GM12878 (cell line): ENCODE data around the gene CCNYL1. TPM values are rescaled to one million over a fixed set of nuclear protein-coding genes. Genes with fewer than 3 reads are reported as not detected.

Experiments used
- ATAC-seq: fragments of 200-7000 bp; cut with Tn5 transposase; 3 replicates; pipeline ENCODE4 v1.9.1; 2020; ENCODE audit warnings: mild to moderate bottlenecking, moderate library complexity
- BruUV-seq: library from RNA; stranded (reverse); fragments of 400-500 nt; replicated peaks from 2 replicates; lab custom pipeline; 2021; lab: Mats Ljungman, UMichigan
- CTCF ChIA-PET: fragments of 300-600 bp; sonication (Branson Sonifier 250); formaldehyde crosslinking; extraction: SDS; loops from one replicate; lab custom pipeline; 2021; ENCODE audit warnings: inconsistent platforms; lab: Yijun Ruan, JAX
- POLR2A ChIA-PET: fragments of 350-600 bp; formaldehyde crosslinking; extraction: SDS; loops from one replicate; lab custom pipeline; 2021; ENCODE audit warnings: inconsistent platforms; lab: Charles Lee
- RAD21 ChIA-PET: fragments of 300-600 bp; sonication (Branson Sonifier 250); formaldehyde crosslinking; loops from one replicate; lab custom pipeline; 2023; ENCODE audit warnings: antibody characterized with exemption; ENCODE audit not compliant: unreplicated experiment; lab: Charles Lee
- SMC1A ChIA-PET: fragments of 300-600 bp; sonication (Branson Sonifier 250); formaldehyde crosslinking; loops from one replicate; lab custom pipeline; 2023; ENCODE audit not compliant: unreplicated experiment, uncharacterized antibody; lab: Charles Lee
- DNase-seq: peaks from one replicate; pipeline ENCODE4 v3.0.0-alpha.2; 2011; ENCODE audit warnings: low read depth, low spot score
- FAIRE-seq: peaks from 3 replicates; lab custom pipeline; 2011; peaks lifted over from hg19 to GRCh38; lab: Jason Lieb, UNC
- H2AFZ ChIP-seq: 2 replicates; pipeline ENCODE4 v1.6.0; 2011; ENCODE audit warnings: low read depth, low read length, control low read depth; ENCODE audit not compliant: control insufficient read depth
- H3K27ac ChIP-seq: 2 replicates; pipeline ENCODE4 v1.5.1; 2011; ENCODE audit warnings: control low read depth; ENCODE audit not compliant: control insufficient read depth, insufficient read depth
- H3K27me3 ChIP-seq, 2 experiments: replicated peaks in 1 of 2; 2 replicates each; pipeline versions ENCODE4 v1.6.0 to v1.6.1; 2011; ENCODE audit warnings: low read length in 1 of 2; ENCODE audit not compliant: control insufficient read depth in 2 of 2, insufficient read depth in 2 of 2
- H3K36me3 ChIP-seq, 2 experiments: 2 replicates each; pipeline ENCODE4 v1.5.1; 2011; ENCODE audit warnings: low read length in 1 of 2; ENCODE audit not compliant: control insufficient read depth in 2 of 2, insufficient read depth in 2 of 2
- H3K4me1 ChIP-seq: 2 replicates; pipeline ENCODE4 v1.6.1; 2011; ENCODE audit warnings: mild to moderate bottlenecking, low read length, moderate library complexity, mixed read lengths; ENCODE audit not compliant: control insufficient read depth, insufficient read depth
- H3K4me2 ChIP-seq: 2 replicates; pipeline ENCODE4 v1.6.0; 2011; ENCODE audit warnings: control low read depth; ENCODE audit not compliant: control insufficient read depth, insufficient read depth
- H3K4me3 ChIP-seq: fragments of 200-600 bp; sonication (generic); 2 replicates; pipeline ENCODE4 v1.5.1; 2016
- H3K79me2 ChIP-seq: 2 replicates; pipeline ENCODE4 v1.6.0; 2011; ENCODE audit warnings: low read length; ENCODE audit not compliant: control insufficient read depth, insufficient read depth
- H3K9ac ChIP-seq: 2 replicates; pipeline ENCODE4 v1.8.0; 2011; ENCODE audit warnings: low read length, control low read depth, mixed read lengths; ENCODE audit not compliant: control insufficient read depth, insufficient read depth
- H3K9me3 ChIP-seq: replicated peaks from 3 replicates; pipeline ENCODE4 v1.5.1; 2011; ENCODE audit warnings: mild to moderate bottlenecking, low read length; ENCODE audit not compliant: control insufficient read depth, insufficient read depth
- H4K20me1 ChIP-seq: 2 replicates; pipeline ENCODE4 v1.6.0; 2011; ENCODE audit not compliant: control insufficient read depth, insufficient read depth
- MXI1 ChIP-seq: fragments of 150-350 bp; IDR thresholded peaks from 2 replicates; pipeline ENCODE4 v1.6.1; 2011; ENCODE audit warnings: low read depth, mild to moderate bottlenecking, inconsistent platforms, low read length, improper control_type of control experiment
- NFYA ChIP-seq: IDR thresholded peaks from 2 replicates; pipeline ENCODE4 v1.6.1; 2011; ENCODE audit warnings: low read depth, mild to moderate bottlenecking, low read length, improper control_type of control experiment, borderline replicate concordance
- NR2F1 ChIP-seq: fragments of 450-650 bp; conservative IDR thresholded peaks from 2 replicates; pipeline ENCODE4 v1.6.1; 2017; ENCODE audit warnings: mild to moderate bottlenecking
- SP1 ChIP-seq: IDR thresholded peaks from one replicate; pipeline ENCODE4 v1.6.1; 2011; ENCODE audit warnings: low read depth, low read length
- SPI1 ChIP-seq: IDR thresholded peaks from 2 replicates; pipeline ENCODE4 v1.6.1; 2011; ENCODE audit warnings: low read depth, mild to moderate bottlenecking, low read length, moderate library complexity, borderline replicate concordance; ENCODE audit not compliant: insufficient read depth
- SREBF1 ChIP-seq: IDR thresholded peaks from 2 replicates; pipeline ENCODE4 v1.6.1; 2012; ENCODE audit warnings: mild to moderate bottlenecking, low read length
- SRF ChIP-seq, 2 experiments: IDR thresholded peaks; 2 replicates each; pipeline ENCODE4 v1.6.1; 2011; ENCODE audit warnings: low read depth in 2 of 2, low read length in 2 of 2, mild to moderate bottlenecking in 1 of 2, moderate library complexity in 1 of 2
- TCF3 ChIP-seq: IDR thresholded peaks from 2 replicates; pipeline ENCODE4 v1.6.1; 2012; ENCODE audit warnings: low read depth, mild to moderate bottlenecking, low read length, borderline replicate concordance; ENCODE audit not compliant: insufficient read depth
- WGBS: methylation state at CpG from one replicate; pipeline ENCODE4 v1.1.6; 2016; ENCODE audit warnings: low lambda C conversion rate; ENCODE audit not compliant: insufficient replicate concordance, insufficient coverage; ENCODE audit errors: missing lambda C conversion rate; 5-methylcytosine and 5-hydroxymethylcytosine counted together
- in situ Hi-C: fragments of 300-500 bp; cut with MboI; formaldehyde crosslinking; loops from 9 replicates; pipeline ENCODE4 v1.14.3; 2018; ENCODE audit warnings: mixed read lengths
- intact Hi-C: fragments of 100-400 bp; cut with micrococcal nuclease; formaldehyde crosslinking; loops from one replicate; pipeline ENCODE4 v1.14.2; 2022; ENCODE audit not compliant: unreplicated experiment
- polyA plus RNA-seq, 11 experiments: library from polyadenylated mRNA; depleted of rRNA in 4 of 11; unstranded in 6 of 11; stranded (reverse) in 5 of 11; fragments of >200 nt; fragmentation: Nextera tagmentation in 4 of 11; fragmentation: Illumina TruSeq in 1 of 11; extraction: Ambion mirVana in 4 of 11; extraction: Trizol in 1 of 11; gene quantifications; 1 replicate in 1 of 11; 2 replicates in 10 of 11; pipeline versions ENCODE4 v1.2.1 to v1.2.3, GENCODE V29; 2011 to 2016; ENCODE audit warnings: inconsistent platforms in 2 of 11, missing spikeins in 2 of 11, low read depth in 1 of 11
- total RNA-seq, 4 experiments: library from RNA; depleted of rRNA in 3 of 4; stranded (reverse); fragments of >200 nt in 3 of 4; fragmentation: Illumina TruSeq in 1 of 4; extraction: Trizol in 1 of 4; gene quantifications; 2 replicates each; pipeline versions ENCODE4 v1.2.1 to v1.2.3, GENCODE V29; 2013 to 2021

CCNYL1 gene
- total and polyA plus RNA-seq, 10 of the 15 experiments (the other 5 are each of a cell fraction or from before 2014, with no cell fraction given) = 1.8 to 12.3 (median 5.9) TPM

DNA sequence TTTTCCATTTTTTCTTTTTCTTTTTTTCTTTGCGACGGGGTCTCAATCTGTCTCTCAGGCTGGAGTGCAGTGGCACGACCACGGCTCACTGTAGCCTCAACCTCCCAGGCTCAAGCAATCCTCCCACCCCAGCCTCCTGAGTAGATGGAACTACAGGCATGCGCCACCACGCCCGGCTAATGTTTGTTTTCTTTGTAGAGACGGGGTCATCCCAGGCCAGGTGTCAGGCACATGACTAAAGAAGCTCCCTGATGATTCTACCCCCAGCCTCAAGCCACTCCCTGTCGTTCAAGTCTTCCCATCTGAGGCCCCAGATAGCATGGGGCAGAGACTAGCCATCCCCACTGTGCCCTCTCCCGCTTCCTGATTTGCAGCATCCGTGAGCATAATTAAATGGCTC, 68.1 kb downstream of the CCNYL1 start:
- H4K20me1 ChIP-seq = no peaks in the 10 kb centered on the region
- TF ChIP-seq NR2F1 = no peak
- no peak for TF ChIP-seq TCF3
- no peak for TF ChIP-seq SRF (IDR thresholded peaks at IDR 0.05; ENCODE audit: low read depth in 2 of 2, low read length in 2 of 2)
- no peak for TF ChIP-seq SPI1
- TF ChIP-seq SP1 = no peak
- no peak overlapping the region for H3K27ac ChIP-seq
- no peak for ATAC-seq
- H3K9ac ChIP-seq = no peak overlapping the region
- no peaks in the 10 kb centered on the region for H3K4me1 ChIP-seq
- H2AFZ ChIP-seq = no peak overlapping the region
- ChIA-PET RAD21 (no interaction called here), SMC1A (interaction anchor here (0.6 kb wide), 1 partner anchor 89 kb away, joined by 3 read pairs; no protein-coding TSS in a partner anchor), CTCF (no interaction called here), POLR2A (no interaction called here)
- in situ Hi-C loops (no loop called here), intact Hi-C loops (no loop called here)
- no peak for DNase-seq
- no peaks in the 10 kb centered on the region for H3K79me2 ChIP-seq
- no TSS peak for BruUV-seq
- FAIRE-seq = no peak
- H3K27me3 ChIP-seq = no peaks in the 10 kb centered on the region; a peak in 2 of 4 replicates
- no peak overlapping the region for H3K4me2 ChIP-seq
- no peaks in the 10 kb centered on the region for H3K9me3 ChIP-seq
- no peak overlapping the region for H3K4me3 ChIP-seq
- no peaks in the 10 kb centered on the region for H3K36me3 ChIP-seq
- 41% methylated on average over 9 of the region's 11 CpGs for WGBS

DNA sequence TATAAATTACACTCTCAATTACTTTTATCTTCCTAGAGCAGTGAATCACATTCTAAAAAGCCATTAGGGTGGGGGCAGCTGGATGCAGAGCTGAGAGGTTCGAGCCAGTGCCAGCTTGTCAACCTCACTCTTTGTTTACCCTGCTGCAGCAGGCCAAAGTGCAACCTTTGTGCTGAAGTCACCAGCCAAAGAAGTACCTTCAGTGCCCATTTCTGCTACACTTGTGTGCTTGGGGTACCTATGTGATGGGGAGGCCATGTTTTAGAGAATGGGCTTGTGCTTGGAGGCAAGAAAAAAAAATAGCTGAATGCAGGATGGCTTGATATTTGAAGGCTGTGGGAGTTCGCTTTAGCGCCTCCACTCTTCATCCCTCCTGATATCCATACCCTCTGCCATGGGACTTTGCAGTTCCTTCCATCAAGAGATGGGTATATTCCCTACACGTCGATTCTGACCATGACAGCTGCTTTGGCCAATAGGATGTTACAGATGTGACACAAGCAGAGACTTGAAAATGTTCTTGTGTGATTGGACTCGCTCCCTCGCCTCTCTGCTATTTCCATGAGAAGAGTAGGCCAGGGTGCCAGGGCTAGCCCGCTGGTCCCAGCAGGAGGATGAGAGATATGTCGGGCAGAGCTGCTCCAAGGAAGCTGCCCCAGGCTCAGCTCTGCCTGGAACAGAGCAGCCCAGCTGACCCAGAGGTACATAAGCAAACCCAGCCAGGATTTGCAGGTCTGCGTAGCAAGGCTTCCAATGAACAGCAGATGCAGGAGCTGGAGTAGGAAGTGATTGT, 71.0 kb downstream of the CCNYL1 start:
- 62% methylated on average over 10 of the region's 10 CpGs for WGBS
- no peak for ATAC-seq
- no peaks in the 10 kb centered on the region for H3K79me2 ChIP-seq
- FAIRE-seq = no peak
- no peak overlapping the region for H3K9ac ChIP-seq
- H3K27me3 ChIP-seq = no peaks in the 10 kb centered on the region; a peak in 2 of 4 replicates
- SMC1A ChIA-PET = interaction anchor here (0.6 to 1.6 kb wide), 6 partner anchors 9 to 193 kb away, joined by 3 to 4 read pairs (median 3); no protein-coding TSS in a partner anchor
- H2AFZ ChIP-seq = no peak overlapping the region
- no peak overlapping the region for H3K27ac ChIP-seq
- no peaks in the 10 kb centered on the region for H4K20me1 ChIP-seq
- DNase-seq = no peak
- no peak overlapping the region for H3K4me3 ChIP-seq
- intact Hi-C loops = no loop called here
- CTCF ChIA-PET = interaction anchor here (1.6 kb wide), 1 partner anchor 258 kb away, joined by 5 read pairs; no protein-coding TSS in a partner anchor
- in situ Hi-C loops = no loop called here
- POLR2A ChIA-PET = interaction anchor here (0.5 to 0.9 kb wide), 3 partner anchors 12 to 1016 kb away, joined by 3 to 9 read pairs (median 7); partner anchors contain the start of gene FZD5
- H3K4me1 ChIP-seq = no peaks in the 10 kb centered on the region
- TF ChIP-seq NFYA (no peak), SREBF1 (no peak), MXI1 (no peak)
- no peak overlapping the region for H3K4me2 ChIP-seq
- no peaks in the 10 kb centered on the region for H3K36me3 ChIP-seq
- RAD21 ChIA-PET = no interaction called here
- H3K9me3 ChIP-seq = no peaks in the 10 kb centered on the region
- no TSS peak for BruUV-seq
